GM12892 (cell line): ENCODE measurements around the gene OR2T8.

ENCODE experiments used
- POLR2A ChIP-seq: IDR thresholded peaks from 2 replicates; pipeline ENCODE4 v1.6.1; 2011; ENCODE audit warnings: low read depth, low read length, control low read depth
- POLR2AphosphoS5 ChIP-seq: IDR thresholded peaks from 2 replicates; pipeline ENCODE4 v1.6.1; 2011; ENCODE audit warnings: low read depth, low read length, control low read depth

DNA sequence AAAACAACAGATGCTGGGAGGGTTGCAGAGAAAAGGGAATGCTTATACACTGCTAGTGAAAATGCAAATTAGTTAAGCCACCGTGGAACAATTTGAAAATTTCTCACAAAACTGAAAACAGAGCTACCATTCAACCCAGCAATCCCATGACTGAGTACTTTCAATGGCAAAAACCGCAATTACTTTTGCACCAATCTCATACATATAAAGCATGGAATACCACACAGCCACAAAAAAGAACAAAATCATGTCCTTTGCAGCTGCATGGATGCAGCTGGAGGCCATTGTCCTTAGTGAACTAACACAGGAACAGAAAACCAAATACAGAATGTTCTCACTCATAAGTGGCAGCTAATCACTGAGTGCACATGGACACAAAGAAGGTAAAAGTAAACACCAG, 6.3 kb upstream of the OR2T8 start:
- TF ChIP-seq POLR2A, result no peak
- TF ChIP-seq POLR2AphosphoS5, result no peak
